Lower leg skin (tissue), 3 donors: ENCODE measurements around the gene TRMT6.

Experiments
- POLR2A ChIP-seq, 2 donors: fragments of 450-650 bp; IDR thresholded peaks; one replicate each; pipeline ENCODE4 v1.6.1; 2016 to 2017; ENCODE audit warnings: antibody characterized with exemption in 2 of 2, mild to moderate bottlenecking in 1 of 2, moderate library complexity in 1 of 2
- TF ChIP-seq, protein P1 (sequence below), 3 donors: fragments of 450-650 bp; IDR thresholded peaks; one replicate each; pipeline ENCODE4 v1.5.1; 2016; ENCODE audit warnings: antibody characterized with exemption in 3 of 3, mild to moderate bottlenecking in 3 of 3, moderate library complexity in 2 of 3

DNA sequence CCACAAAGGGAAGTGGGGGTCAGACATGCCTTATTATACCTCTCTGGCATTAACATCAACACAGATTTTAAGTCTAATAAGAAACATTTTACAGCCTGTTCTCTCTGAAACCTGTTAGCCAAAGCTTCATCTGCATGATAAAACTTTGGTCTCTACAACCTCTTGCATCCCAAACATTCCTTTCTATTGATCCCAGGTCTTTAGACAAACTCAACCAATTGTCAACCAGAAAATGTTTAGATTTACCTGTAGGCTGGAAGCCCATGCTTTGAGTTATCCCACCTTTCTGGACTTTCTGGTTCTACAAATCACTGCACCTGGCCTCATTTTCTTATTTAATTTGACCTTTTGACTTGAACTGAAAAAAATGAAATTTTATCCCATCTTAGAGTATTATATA lies 20.9 kb upstream of the TRMT6 start:
- TF ChIP-seq, protein P1, sequence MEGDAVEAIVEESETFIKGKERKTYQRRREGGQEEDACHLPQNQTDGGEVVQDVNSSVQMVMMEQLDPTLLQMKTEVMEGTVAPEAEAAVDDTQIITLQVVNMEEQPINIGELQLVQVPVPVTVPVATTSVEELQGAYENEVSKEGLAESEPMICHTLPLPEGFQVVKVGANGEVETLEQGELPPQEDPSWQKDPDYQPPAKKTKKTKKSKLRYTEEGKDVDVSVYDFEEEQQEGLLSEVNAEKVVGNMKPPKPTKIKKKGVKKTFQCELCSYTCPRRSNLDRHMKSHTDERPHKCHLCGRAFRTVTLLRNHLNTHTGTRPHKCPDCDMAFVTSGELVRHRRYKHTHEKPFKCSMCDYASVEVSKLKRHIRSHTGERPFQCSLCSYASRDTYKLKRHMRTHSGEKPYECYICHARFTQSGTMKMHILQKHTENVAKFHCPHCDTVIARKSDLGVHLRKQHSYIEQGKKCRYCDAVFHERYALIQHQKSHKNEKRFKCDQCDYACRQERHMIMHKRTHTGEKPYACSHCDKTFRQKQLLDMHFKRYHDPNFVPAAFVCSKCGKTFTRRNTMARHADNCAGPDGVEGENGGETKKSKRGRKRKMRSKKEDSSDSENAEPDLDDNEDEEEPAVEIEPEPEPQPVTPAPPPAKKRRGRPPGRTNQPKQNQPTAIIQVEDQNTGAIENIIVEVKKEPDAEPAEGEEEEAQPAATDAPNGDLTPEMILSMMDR (IDR thresholded peaks at IDR 0.05): no peak
- no peak for TF ChIP-seq POLR2A (IDR thresholded peaks at IDR 0.05)
